Astrocyte of the spinal cord (primary cell): Measurements from ENCODE around the gene SPOCK1.

Experiments used
- DNase-seq: peaks from one replicate; pipeline ENCODE4 v3.0.0; 2011; ENCODE audit warnings: low read depth, low spot score
- H3K4me3 ChIP-seq: 2 replicates; pipeline ENCODE4 v1.5.1; 2011; ENCODE audit warnings: low read depth, mild to moderate bottlenecking, low read length, moderate library complexity
- in situ Hi-C: cut with HindIII; loops from 2 replicates; pipeline ENCODE4 v1.10.0; 2017; ENCODE audit warnings: low sequenced_read_pairs
- TF ChIP-seq, protein P1 (sequence below): IDR thresholded peaks from 2 replicates; pipeline ENCODE4 v1.5.1; 2012; ENCODE audit warnings: low read depth, mild to moderate bottlenecking, low read length, inconsistent platforms

The SPOCK1 gene

DNA sequence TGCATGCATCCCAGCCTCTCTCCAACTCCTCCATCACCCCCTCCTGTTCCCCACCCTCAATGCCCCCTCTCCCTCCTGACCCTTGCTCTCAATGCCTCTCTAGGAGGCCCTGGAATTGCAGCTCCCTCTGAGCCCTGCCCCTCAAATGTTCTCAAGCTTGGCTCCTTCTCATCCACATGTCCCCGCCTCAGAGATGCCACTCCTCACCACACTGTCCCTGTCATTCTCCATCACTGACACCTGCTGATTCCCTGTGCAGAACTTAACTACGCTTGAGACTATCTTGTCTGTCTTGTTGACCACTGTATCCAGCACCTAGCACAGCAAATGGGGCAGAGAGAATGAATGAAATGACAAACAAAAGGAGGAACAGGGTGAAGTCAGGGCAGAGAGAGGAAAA is 314.4 kb downstream of the SPOCK1 start:
- H3K4me3 ChIP-seq, result no peak overlapping the region
- TF ChIP-seq, protein P1, sequence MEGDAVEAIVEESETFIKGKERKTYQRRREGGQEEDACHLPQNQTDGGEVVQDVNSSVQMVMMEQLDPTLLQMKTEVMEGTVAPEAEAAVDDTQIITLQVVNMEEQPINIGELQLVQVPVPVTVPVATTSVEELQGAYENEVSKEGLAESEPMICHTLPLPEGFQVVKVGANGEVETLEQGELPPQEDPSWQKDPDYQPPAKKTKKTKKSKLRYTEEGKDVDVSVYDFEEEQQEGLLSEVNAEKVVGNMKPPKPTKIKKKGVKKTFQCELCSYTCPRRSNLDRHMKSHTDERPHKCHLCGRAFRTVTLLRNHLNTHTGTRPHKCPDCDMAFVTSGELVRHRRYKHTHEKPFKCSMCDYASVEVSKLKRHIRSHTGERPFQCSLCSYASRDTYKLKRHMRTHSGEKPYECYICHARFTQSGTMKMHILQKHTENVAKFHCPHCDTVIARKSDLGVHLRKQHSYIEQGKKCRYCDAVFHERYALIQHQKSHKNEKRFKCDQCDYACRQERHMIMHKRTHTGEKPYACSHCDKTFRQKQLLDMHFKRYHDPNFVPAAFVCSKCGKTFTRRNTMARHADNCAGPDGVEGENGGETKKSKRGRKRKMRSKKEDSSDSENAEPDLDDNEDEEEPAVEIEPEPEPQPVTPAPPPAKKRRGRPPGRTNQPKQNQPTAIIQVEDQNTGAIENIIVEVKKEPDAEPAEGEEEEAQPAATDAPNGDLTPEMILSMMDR, result no peak
- in situ Hi-C loops, result no loop called here
- DNase-seq, result no peak

DNA sequence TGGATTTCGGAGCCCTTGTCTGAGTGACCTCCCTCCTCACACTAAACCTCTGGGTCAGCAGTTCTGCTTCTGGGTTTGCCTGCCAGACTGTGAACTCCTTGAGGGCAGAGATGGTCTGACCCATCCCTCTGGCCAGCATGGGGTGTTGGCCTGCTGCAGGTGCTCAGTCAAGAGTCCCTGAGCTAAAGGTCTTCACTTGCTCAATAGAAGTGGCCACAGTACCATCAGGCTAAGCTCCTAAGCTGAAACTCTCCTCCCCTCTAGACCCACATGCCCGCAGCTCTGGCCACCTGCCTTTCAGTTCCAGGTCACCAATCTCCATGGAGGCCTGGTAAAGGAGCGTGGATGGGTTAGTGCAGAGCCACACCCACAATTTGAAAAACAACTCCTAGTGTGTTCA is 316.6 kb downstream of the SPOCK1 start:
- no peak for DNase-seq
- TF ChIP-seq, protein P1, result no peak
- in situ Hi-C loops, result no loop called here
- H3K4me3 ChIP-seq, result no peak overlapping the region

DNA sequence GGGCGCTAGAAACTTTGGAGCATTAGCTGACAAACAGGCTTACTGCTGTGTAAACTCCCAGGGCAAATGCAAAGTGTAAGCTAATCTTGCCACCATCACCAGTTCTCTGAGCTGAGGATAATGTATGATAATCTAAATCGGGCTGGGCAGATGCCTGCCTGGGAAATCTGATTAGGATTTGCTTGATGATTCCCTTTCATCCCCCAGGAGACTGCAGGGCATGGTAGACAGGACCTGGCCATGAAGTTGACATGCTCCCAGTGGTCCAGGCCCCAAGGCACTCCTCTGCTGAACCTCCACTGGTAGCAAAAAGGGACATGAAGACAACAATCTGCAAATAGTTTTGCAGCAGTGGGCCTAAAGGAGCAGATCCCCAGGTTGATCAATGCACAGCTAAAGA is 317.5 kb downstream of the SPOCK1 start:
- in situ Hi-C loops, result no loop called here
- DNase-seq, result no peak
- TF ChIP-seq, protein P1, result no peak

DNA sequence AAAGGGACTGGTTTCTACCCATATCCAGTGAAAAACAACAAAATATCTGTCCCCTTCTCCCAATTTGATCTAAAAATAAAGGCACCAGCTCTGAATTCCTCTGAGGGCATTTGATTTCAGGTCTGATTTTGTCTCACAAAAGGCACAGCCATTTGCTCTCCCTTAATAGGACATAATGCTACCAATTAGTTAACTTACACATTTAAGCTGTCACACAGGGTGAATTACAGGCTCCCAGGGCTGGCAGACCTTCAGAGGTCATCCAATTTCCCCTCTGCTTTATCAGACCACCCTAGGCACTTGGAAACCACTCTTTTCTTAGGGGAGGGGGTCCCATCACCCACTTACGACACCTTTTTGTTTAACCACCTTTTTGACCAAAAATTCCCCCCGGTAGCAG is 319.9 kb downstream of the SPOCK1 start:
- in situ Hi-C loops, result no loop called here
- TF ChIP-seq, protein P1, result no peak
- H3K4me3 ChIP-seq, result no peak overlapping the region
- no peak for DNase-seq

More for the DNA sequence above, 317.5 kb downstream of the SPOCK1 start:
- no peak overlapping the region for H3K4me3 ChIP-seq

DNA sequence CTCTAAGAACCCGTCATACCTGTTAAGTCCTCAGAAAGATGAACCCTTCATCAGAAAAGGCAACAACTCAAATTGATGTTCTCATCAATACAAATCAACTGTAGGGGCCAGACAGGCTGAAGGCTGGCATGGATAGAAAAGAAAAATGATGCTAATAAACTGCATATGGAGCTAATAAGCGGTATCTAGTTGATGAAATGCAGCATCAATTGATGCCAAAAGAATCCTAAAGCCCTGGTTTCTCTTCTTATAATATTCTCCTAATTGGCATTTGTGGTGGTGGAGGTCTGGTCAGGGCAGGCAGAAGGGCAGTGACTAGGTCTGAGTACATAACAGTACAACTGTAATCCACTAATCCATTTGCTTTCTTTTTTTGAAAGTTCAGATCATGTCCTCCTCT is 322.5 kb downstream of the SPOCK1 start:
- in situ Hi-C loops, result no loop called here
- H3K4me3 ChIP-seq, result no peak overlapping the region
- TF ChIP-seq, protein P1, result no peak
- DNase-seq, result no peak

DNA sequence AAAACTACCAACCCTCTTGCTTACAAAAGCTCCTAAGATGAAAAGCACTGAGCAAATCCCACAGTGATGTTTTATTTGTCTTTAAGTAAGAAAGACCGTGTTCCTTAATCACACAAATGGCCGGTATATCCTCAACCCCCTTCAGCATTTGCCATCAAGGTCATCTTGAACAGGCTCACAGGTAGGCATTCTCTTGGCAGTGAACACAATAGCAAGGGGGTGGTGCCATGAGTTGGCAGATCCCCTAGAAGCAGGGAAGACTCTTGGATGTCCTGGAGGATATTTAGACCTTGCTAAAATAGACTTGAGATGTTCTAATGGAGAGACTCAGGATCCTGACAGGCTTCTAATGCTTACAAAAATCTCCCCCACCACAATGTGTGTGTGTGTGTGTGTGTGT is 323.0 kb downstream of the SPOCK1 start:
- TF ChIP-seq, protein P1, result no peak
- H3K4me3 ChIP-seq, result no peak overlapping the region
- in situ Hi-C loops, result no loop called here
- no peak for DNase-seq

DNA sequence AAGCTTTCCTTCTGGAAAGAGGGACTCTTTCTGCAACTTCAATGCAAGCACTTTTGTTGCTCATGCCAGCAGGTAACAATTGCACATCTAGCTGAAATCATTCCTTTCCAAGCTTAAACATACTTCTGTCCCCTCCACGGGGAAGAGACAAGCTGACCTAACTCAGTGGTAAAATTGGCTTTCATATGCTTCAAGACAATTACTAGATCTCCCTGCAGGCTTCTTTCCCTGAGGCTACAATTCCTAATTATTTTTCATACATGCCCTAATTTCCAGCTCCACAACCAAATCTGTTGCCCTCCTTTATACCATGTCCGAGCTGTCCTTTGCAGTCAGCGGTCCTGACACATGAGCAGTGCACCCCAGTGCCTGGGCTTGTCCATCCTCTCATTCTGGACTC is 324.9 kb downstream of the SPOCK1 start:
- no peak overlapping the region for H3K4me3 ChIP-seq
- DNase-seq, result no peak
- in situ Hi-C loops, result no loop called here
- TF ChIP-seq, protein P1, result no peak
